Right lobe of liver (tissue), 4 donors: ENCODE results near the gene CLEC2D.

Source experiments
- POLR2A ChIP-seq: fragments of 450-650 bp; IDR thresholded peaks from one replicate; pipeline ENCODE4 v1.6.1; 2017; ENCODE audit warnings: antibody characterized with exemption, mild to moderate bottlenecking
- TF ChIP-seq, protein P1 (sequence below), 4 donors: fragments of 200-600 bp in 3 of 4; fragments of 450-650 bp in 1 of 4; IDR thresholded peaks; one replicate each; pipeline versions ENCODE4 v1.5.1 to v1.8.0; 2016 to 2022; ENCODE audit warnings: antibody characterized with exemption in 4 of 4, mild to moderate bottlenecking in 2 of 4
- donor health status: DM: no; HTN: no; CAD: no.
- donor health status: DM: no; HTN: no; CAD: no.
- donor health status: DM: no; HTN: yes; CAD: no.

DNA sequence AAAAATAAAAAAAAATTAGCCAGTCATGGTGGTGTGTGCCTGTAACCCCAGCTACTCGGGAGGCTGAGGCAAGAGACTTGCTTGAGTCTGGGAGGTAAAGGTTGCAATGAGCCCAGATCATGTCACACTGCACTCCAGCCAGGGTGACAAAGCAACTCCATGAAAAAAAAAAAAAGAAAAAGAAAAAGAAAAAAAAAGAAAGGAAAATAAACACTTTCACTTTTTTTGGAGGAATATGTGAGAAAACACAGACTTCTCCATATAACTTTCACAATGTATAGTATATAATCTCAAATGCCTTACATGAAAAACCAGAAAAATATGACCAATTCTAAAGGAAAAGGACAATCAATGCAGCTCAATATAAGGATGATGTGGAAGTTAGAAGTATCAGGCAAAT is 54.5 kb downstream of the CLEC2D start:
- TF ChIP-seq, protein P1, sequence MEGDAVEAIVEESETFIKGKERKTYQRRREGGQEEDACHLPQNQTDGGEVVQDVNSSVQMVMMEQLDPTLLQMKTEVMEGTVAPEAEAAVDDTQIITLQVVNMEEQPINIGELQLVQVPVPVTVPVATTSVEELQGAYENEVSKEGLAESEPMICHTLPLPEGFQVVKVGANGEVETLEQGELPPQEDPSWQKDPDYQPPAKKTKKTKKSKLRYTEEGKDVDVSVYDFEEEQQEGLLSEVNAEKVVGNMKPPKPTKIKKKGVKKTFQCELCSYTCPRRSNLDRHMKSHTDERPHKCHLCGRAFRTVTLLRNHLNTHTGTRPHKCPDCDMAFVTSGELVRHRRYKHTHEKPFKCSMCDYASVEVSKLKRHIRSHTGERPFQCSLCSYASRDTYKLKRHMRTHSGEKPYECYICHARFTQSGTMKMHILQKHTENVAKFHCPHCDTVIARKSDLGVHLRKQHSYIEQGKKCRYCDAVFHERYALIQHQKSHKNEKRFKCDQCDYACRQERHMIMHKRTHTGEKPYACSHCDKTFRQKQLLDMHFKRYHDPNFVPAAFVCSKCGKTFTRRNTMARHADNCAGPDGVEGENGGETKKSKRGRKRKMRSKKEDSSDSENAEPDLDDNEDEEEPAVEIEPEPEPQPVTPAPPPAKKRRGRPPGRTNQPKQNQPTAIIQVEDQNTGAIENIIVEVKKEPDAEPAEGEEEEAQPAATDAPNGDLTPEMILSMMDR (IDR thresholded peaks at IDR 0.05): no peak
- TF ChIP-seq POLR2A: no peak
